Astrocyte (in vitro differentiated cells and primary cell): Measurements from ENCODE around the gene FRMD8.

Source experiments
- EZH2 ChIP-seq: IDR thresholded peaks from 2 replicates; pipeline ENCODE4 v1.6.1; 2012; ENCODE audit warnings: mild to moderate bottlenecking, low read length, inconsistent platforms; ENCODE audit not compliant: insufficient read depth
- TF ChIP-seq, protein P1 (sequence below): IDR thresholded peaks from 2 replicates; pipeline ENCODE4 v1.5.1; 2011; ENCODE audit warnings: low read depth, mild to moderate bottlenecking, inconsistent platforms, low read length, moderate library complexity; ENCODE audit not compliant: insufficient read depth

DNA sequence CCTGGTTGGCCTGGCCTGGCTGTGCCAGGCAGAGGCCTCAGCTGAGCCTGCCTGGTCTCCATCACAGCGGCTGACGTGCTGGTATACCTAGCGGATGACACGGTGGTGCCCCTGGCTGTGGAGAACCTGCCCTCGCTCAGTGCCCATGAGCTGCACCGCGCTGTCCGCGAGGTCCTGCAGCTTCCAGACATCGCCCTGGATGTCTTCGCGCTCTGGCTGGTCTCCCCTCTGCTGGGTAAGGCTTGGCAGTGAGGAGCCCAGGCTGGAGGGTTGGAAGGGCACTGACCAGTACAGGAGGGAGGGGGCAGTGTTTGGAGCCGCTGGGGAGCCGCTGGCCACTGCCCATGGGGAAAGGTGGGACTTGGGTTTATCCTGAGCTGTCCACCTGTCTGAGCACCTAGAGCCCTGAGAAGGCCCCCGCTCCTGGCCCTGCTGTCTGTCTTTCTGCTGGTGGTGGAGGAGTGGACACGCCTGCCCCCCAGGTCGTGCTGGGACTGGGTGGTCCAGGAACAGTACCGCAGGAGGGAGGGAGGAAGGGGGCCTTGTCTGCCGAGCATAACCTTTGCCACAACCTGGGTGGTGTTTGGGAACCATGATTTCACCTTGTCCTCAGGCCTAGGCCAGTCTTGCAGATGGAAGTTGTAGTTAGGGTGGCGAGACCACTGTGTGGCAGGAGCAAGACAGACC is 3.0 kb downstream of the FRMD8 start:
- TF ChIP-seq EZH2 = no peak
- TF ChIP-seq, protein P1, sequence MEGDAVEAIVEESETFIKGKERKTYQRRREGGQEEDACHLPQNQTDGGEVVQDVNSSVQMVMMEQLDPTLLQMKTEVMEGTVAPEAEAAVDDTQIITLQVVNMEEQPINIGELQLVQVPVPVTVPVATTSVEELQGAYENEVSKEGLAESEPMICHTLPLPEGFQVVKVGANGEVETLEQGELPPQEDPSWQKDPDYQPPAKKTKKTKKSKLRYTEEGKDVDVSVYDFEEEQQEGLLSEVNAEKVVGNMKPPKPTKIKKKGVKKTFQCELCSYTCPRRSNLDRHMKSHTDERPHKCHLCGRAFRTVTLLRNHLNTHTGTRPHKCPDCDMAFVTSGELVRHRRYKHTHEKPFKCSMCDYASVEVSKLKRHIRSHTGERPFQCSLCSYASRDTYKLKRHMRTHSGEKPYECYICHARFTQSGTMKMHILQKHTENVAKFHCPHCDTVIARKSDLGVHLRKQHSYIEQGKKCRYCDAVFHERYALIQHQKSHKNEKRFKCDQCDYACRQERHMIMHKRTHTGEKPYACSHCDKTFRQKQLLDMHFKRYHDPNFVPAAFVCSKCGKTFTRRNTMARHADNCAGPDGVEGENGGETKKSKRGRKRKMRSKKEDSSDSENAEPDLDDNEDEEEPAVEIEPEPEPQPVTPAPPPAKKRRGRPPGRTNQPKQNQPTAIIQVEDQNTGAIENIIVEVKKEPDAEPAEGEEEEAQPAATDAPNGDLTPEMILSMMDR = no peak
